ENCODE results near the gene WBP2NL. TPM values are rescaled to one million over a fixed set of nuclear protein-coding genes. Genes with fewer than 3 reads are reported as not detected.
"Not testable (repeated sequence)": the region's sequence is repeated elsewhere in the genome, so short reads cannot be mapped to it uniquely, and the experiment has no call there.

Gene WBP2NL
- not detected in 2 replicates for total RNA-seq (2014; rRNA removed)
- not detected for polyA plus RNA-seq (2012)

DNA sequence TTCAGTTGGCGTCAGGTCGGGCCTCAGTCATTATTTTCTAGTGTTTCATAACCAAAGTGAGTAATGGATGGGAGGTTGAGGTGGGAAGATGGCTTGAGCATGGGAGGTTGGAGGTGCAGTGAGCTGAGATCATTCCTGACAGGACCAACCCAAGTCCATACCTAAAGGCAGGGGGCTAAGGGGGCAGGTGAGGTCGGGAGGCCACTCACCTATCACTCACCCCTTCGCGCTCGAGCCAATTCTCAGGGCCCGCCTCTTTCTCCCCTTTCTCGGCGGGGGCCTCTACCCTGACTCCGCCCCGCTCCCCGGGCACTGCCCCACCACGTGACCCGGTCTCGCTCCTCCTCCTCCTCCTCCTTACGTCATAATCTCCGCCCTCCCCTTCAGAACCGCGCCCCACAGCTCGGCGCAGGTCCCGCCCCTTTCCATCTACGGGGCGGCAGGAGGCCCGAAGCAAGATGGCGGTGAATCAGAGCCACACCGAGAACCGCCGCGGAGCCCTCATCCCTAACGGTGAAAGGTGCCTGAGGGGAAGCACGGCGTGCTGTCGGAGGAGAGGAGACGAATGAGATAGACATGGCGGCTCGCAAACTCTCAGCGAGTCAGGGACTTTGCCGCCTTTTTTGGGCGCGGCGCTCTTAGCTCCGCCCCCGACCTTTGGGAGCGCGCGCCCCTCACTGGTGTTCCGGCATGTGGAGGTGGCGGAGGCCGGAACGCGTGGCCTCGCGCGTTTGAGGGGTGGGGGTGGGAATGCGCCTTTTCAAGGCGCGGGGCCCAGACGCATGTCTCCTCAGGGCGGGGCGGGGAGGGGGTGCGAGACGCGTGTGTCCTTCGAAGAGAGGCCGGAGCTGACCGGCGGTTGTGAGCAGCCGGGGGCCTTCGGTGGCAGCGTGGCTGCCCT is at the start of gene WBP2NL:
Gene WBP2NL, plus strand, starts transcription at position 428 of the 901 bp plus-strand sequence. Its CDS starts 31 bp downstream, at position 459.
- DNase-seq (ENCODE audit: low read depth), result no peak

DNA sequence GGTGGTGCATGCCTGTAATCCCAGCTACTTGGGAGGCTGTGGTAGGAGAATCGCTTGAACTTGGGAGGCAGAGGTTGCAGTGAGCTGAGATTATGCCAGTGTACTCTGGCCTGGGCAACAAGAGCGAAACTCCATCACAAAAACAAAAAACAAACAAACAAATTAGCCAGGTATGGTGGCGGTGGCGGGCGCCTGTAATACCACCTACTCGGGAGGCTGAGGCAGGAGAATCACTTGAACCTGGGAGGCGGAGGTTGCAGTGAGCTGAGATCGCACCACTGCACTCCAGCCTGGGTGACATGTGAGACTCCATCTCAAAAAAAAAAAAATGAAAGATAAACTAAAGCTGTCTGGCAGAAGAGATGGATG is 49.7 kb upstream of the WBP2NL start:
- DNase-seq (ENCODE audit: low read depth), result not testable (repeated sequence)

GRCh38 chr22:41949297-41949965 is 49.2 kb upstream of the WBP2NL start:
- DNase-seq (ENCODE audit: low read depth), result no peak

GRCh38 chr22:41951898-41952474 is 46.6 kb upstream of the WBP2NL start, which contains the start of gene SMIM45:
Gene SMIM45 (plus strand): TSS chr22:41952150.
- DNase-seq (ENCODE audit: low read depth), result no peak

DNA sequence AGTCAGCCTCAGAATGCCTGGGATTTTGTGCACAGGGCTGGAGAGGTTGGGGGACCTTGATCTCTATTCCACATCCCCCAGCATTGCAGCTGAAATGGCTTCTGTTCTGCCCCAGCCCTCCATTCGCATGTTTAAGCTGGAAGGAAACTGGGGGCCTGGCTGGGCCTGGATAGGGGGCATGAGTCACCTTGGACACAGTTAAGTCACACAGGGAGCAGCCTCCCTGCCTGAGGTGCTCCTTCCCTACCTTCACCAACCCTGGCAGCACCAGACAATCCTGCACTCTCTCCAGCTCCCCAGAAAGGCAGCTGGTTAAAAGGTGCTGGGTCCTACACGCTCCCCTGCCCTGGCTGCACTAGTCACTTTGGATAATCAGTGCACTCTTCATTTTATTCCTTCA is 45.9 kb upstream of the WBP2NL start:
- no peak for DNase-seq (ENCODE audit: low read depth)

GRCh38 chr22:41957941-41958556 is 40.5 kb upstream of the WBP2NL start:
- no peak for DNase-seq (ENCODE audit: low read depth)

GRCh38 chr22:41963453-41964111 is 35.0 kb upstream of the WBP2NL start:
- no peak for DNase-seq (ENCODE audit: low read depth)

DNA sequence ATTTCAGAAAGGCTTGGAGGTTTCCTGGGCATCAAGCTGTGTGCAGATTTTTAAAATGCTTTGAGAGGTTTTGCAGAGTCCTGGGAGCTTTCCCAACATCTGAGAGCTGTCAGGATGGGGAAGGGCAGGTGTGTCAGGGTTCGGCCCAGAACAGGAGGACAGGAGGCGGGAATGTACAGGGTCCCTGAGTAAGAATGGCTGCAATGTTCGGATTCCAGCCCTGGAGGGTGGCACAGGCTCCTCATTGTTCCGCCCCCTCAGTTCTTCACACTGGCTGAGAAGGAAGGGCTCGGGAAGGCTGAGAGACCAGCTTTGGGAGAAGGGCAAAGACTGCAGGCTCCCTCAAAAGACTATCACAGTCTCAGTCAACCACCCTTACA is 34.5 kb upstream of the WBP2NL start:
- no peak for DNase-seq (ENCODE audit: low read depth)

GRCh38 chr22:41966225-41966606 is 32.4 kb upstream of the WBP2NL start:
- DNase-seq (ENCODE audit: low read depth), result no peak

DNA sequence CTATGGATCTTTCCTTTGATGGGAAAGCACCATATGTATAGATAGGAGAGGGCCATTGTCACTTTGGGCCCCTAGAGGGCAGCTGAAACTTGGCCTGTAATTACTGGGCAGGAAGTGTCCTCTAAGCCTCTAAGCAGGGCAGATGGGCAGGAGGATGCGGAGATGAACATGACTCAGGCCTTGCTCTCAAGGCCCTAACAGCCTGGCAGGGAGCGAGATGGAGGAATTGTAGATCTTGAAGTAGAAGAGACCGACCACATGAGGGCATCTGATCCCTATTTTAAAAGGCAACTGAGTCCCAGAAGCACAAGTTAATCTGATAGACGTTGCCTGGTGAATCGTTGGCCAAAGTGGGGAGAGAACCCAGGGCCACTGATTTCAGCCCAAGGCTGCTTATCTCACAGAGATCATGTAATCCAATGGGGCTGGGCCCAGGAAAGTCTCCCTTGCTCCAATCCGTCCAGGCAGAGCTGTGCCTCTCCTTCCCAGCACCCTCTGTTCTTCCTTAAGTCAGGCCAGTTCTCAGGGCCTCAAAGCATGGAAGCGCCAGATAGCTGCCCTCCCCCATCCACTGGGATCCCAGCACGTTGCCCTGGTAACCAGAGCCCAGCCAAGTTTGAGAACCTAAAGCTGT is 31.9 kb upstream of the WBP2NL start:
- peak; percentile 90 for DNase-seq (ENCODE audit: low read depth)

- DNase-seq (ENCODE audit: low read depth), result no peak
These were observed 30.0 kb upstream of the WBP2NL start for GRCh38 chr22:41968601-41969000.

DNA sequence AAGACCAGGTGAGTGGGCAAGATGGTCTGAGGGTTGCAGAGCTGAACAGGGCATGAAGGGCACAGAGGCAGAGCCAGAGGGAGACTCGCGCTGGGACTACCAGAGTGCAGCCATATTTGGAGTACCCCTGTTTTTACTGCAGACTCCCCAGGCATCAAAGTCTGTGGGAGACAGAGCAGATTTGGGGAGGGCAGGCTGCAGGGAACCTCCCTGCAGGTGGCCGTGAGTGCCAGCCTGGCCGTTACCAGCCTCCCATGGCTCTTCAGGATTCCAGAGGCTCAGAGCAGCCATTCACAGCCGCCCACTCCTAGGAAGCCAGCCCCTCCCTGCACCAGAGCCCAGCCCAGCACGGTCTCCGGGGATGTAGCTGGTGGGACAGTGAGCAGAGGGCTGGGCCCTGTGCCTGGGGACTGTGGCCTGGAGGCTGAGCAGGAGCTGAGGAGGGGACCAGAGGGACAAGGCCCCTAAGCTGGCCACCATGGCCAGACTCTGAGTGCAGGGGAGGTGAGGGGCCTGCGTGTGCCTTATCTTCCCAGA is 29.4 kb upstream of the WBP2NL start, which contains the start of gene SEPTIN3:
Gene SEPTIN3, plus strand, starts transcription at position 334 of the 537 bp plus-strand sequence. CDS start 2,050 bp downstream, outside the sequence.
- DNase-seq (ENCODE audit: low read depth), result no peak

DNA sequence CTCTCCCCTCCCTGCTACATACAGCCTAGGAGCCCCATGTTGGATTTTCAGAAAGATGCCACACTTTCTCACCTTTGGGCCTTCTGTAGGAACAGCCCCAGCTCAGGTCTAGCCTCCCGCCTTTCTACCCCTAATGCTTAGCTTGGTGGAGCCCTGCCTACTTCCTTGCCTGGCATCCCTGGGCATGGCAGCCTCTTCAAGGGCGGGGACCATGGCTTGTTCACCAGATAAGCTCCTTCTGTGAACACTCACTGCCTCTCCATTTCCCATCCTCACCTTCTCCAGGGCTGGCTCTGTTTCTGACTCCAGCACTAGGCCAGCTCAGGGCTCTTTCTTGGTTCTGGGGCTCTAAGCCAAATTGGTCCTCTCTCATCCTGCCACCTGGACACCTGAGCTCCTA is 28.0 kb upstream of the WBP2NL start:
- no peak for DNase-seq (ENCODE audit: low read depth)

- no peak for DNase-seq (ENCODE audit: low read depth)
These were observed 27.2 kb upstream of the WBP2NL start for GRCh38 chr22:41971431-41971830.

DNA sequence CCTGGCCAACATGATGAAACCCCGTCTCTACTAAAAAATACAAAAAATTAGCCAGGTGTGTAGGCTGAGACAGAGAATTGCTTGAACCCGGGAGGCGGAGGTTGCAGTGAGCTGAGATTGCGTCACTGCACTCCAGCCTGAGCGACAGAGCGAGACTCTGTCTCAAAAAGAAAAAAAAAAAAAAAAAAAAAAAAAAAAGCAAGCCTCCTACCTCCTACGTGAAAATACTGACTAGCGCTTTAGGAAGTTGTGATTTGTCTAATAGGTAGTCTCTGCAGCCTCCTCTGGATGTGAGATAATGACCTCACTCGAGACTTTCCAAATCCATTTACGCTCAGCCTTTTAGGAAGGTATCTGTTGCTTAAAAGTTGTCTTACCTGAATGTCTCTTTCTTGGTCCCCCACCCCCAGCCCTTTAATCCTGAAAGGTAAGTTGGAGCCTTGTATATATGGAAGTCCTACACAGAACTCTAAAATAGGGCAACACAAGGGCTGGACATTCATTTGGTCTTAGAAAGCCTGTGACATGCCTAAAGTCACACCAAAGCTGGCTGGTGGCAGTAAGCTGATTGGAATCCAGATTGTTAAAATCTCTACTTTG is 23.8 kb upstream of the WBP2NL start:
- DNase-seq (ENCODE audit: low read depth), result no peak

- DNase-seq (ENCODE audit: low read depth), result no peak
These were observed 23.1 kb upstream of the WBP2NL start for GRCh38 chr22:41975299-41976069.

DNA sequence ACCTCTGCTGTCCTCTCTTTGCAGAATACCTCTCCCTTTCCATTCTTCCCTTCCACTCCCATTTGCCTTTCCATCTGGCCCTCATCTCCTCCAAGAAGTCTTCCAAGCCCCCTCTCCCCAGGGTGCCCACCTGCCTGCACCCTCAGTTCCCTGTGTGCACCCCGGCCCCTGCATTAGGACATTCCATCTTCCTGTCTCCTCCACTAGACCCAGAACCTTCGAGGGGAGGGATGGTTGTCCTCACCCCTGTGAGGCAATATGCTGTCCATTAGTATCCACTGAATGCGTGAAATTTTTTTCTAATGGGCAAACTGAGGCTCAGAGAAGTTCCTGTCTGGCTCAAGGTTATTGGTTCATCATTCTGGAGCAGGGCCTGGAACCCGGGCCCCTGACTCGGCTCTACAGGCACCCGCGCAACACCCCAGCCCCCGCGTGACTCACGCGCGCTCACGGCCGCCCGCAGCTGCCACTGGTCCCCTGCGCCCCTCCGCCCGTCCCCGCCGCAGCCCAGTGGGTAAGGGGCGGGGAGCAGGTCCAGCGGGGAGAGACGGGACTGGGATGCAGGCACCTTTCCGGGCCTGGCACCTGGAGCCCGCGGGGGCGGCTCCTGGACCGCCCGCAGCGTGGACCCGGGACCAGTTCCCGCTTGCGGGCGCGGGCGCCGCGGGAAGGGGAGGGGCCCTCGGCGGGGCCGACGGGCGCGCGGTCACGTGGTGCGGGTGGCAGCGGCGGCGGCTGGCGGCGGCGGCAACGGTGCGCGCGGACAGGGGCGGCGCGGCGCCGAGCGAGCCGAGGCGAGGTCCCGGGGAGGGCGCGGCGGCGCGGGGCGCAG is 22.3 kb upstream of the WBP2NL start:
- DNase-seq (ENCODE audit: low read depth), result no peak

GRCh38 chr22:41976961-41977566 is 21.5 kb upstream of the WBP2NL start:
- no peak for DNase-seq (ENCODE audit: low read depth)

Data from LHCN-M2 (cell line).